Measurements from ENCODE around the gene SLCO4A1.

SLCO4A1 gene, protein sequence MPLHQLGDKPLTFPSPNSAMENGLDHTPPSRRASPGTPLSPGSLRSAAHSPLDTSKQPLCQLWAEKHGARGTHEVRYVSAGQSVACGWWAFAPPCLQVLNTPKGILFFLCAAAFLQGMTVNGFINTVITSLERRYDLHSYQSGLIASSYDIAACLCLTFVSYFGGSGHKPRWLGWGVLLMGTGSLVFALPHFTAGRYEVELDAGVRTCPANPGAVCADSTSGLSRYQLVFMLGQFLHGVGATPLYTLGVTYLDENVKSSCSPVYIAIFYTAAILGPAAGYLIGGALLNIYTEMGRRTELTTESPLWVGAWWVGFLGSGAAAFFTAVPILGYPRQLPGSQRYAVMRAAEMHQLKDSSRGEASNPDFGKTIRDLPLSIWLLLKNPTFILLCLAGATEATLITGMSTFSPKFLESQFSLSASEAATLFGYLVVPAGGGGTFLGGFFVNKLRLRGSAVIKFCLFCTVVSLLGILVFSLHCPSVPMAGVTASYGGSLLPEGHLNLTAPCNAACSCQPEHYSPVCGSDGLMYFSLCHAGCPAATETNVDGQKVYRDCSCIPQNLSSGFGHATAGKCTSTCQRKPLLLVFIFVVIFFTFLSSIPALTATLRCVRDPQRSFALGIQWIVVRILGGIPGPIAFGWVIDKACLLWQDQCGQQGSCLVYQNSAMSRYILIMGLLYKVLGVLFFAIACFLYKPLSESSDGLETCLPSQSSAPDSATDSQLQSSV

DNA sequence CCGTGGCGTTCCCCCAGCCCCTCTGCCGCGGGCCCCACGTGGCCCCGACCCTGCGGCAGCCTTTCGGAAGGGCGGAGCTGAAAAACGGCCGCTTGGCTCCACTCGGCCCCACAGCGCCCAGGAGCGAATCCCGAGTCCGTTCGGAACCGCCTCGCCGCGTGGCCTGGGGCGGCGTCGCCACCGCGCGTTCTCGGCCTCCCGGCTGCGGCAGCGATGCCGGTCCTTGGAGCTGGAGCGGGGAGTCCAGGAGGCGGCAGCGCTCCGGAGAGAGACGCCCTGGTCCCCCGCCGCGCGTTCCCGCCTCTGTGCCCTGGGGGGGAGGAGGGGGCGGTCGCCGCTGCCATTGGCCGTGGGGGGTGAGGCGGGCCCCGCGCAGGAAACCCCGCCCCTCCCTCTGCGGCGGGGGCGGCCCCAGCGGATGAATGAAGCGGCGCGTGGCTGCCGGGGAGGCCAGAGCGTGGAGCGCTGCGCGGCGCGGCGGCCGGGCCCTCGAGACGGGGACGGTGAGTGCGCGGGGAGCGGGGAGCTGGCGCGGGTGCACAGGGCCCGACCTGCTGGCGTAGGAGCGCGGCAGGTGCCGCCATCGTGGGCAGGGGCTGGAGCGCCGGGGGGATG is at the start of gene SLCO4A1:
Gene SLCO4A1, plus strand, starts transcription at position 453 of the 615 bp plus-strand sequence. CDS start 13,952 bp downstream, outside the sequence.
- TF ChIP-seq, protein P1, sequence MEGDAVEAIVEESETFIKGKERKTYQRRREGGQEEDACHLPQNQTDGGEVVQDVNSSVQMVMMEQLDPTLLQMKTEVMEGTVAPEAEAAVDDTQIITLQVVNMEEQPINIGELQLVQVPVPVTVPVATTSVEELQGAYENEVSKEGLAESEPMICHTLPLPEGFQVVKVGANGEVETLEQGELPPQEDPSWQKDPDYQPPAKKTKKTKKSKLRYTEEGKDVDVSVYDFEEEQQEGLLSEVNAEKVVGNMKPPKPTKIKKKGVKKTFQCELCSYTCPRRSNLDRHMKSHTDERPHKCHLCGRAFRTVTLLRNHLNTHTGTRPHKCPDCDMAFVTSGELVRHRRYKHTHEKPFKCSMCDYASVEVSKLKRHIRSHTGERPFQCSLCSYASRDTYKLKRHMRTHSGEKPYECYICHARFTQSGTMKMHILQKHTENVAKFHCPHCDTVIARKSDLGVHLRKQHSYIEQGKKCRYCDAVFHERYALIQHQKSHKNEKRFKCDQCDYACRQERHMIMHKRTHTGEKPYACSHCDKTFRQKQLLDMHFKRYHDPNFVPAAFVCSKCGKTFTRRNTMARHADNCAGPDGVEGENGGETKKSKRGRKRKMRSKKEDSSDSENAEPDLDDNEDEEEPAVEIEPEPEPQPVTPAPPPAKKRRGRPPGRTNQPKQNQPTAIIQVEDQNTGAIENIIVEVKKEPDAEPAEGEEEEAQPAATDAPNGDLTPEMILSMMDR (IDR thresholded peaks at IDR 0.05; ENCODE audit: borderline replicate concordance, insufficient read depth, low read depth, low read length), result no peak
- peak within 1 kb of the TSS; percentile 77 for H3K4me3 ChIP-seq (ENCODE audit: low read depth, low read length)

DNA sequence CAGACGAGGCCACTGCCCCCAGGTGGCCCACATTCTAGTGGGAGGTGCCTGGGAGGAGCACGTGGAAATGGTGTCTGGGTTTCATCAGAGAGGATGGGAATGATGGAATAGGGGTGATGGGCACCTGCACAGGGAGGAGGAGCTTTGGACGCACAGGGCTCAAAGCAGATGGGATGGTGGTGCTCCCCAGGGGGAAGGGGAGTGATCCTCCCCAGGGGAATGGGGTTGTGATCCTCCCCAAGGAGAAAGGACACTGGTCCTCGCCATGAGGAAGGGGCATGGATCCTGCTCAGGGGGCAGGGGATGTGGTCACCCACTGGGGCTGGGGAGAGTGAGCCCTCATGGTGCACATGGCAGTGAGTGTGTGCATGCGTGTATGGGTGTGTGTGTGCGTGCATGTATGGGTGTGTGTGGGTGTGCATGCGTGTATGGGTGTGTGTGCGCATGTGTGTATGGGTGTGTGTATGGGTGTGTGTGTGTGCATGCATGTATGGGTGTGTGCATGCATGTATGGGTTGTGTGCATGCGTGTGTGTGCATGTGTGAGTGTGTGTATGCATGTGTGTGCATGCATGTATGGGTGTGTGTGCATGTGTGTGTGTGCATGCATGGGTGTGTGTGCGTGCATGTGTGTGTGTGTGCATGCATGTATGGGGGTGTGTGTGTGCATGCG is 49.7 kb upstream of the SLCO4A1 start:
- no peak overlapping the region for H3K4me3 ChIP-seq (ENCODE audit: low read depth, low read length)
- TF ChIP-seq, protein P1 (IDR thresholded peaks at IDR 0.05; ENCODE audit: borderline replicate concordance, insufficient read depth, low read depth, low read length), result no peak

DNA sequence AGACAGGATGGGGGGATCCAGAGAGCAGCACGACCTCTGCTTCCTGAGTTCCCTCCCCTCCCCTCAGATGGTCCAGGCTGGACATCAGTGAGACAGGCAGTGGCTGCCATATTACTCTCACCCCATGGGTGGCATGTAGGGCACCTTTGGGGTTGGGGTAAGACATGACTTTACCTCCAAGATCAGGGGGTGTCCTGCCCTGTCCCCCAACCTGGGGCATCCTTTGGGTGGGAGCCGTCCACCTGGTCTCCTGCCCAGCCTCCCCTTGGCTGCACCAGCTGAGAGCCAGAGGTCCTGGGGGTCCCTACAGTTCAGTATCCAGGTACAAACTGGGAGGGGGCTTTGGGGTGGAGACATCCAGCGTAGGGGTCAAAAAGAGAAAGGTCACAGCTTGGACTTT is 48.7 kb upstream of the SLCO4A1 start:
- H3K4me3 ChIP-seq (ENCODE audit: low read depth, low read length), result no peak overlapping the region
- TF ChIP-seq, protein P1 (IDR thresholded peaks at IDR 0.05; ENCODE audit: borderline replicate concordance, insufficient read depth, low read depth, low read length), result no peak

DNA sequence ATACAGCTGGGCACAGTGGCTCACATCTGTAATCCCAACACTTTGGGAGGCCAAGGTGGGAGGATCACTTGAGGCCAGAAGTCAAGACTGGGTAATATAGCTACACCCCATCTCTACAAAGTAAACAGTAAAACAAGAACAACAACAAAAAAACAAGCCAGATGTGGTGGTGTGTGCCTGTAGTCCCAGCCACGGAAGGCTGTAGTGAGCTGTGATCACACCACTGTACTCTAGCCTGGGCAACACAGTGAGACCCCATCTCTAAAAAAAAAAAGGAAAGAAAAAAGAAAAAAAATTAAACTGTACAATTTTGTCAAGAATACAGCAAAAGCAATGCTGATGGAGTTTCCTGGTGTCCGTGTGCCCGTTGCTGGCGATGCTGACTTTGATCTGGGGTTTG is 47.2 kb upstream of the SLCO4A1 start:
- TF ChIP-seq, protein P1 (IDR thresholded peaks at IDR 0.05; ENCODE audit: borderline replicate concordance, insufficient read depth, low read depth, low read length), result no peak
- H3K4me3 ChIP-seq (ENCODE audit: low read depth, low read length), result no peak overlapping the region

DNA sequence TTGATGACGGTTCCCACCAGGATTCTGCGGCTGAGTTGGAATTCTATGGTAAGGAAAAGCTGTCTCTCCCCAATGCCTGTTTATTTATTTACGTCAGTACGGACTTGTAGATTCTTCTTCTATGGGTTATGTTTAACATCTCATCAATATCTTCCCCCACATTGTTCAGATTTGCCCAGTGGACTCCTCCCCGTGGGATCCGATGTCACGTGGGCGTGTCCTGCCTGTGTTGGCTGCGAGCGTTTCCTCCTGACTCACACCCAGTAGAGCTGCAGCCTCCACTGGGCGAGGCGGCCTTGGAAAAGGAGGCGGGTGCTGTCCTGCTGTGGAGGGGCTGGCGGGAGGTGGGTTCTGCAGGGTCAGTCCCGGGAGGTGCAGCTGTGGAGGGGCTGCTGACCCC is 46.8 kb upstream of the SLCO4A1 start:
- TF ChIP-seq, protein P1 (IDR thresholded peaks at IDR 0.05; ENCODE audit: borderline replicate concordance, insufficient read depth, low read depth, low read length), result no peak
- H3K4me3 ChIP-seq (ENCODE audit: low read depth, low read length), result no peak overlapping the region

DNA sequence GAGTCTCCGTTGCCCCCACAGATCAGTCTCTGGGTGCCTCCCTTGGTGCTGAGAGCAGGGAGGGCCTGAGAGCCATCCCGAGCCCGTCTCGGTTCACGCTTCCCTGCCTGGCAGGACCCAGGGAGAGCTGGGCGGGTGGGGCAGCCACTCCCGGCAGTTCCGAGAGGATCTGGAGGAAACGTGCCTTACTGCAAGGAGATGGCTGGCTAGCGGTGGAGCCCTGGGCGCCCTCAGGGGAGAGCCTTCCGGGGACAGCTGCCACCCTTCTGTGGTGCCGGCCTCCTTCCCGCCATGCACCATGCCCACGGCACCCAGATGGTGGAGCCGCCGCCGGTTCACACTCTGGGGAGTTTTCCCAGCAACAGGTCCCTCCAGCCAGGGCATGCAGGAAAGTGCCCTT is 45.8 kb upstream of the SLCO4A1 start:
- no peak overlapping the region for H3K4me3 ChIP-seq (ENCODE audit: low read depth, low read length)
- TF ChIP-seq, protein P1 (IDR thresholded peaks at IDR 0.05; ENCODE audit: borderline replicate concordance, insufficient read depth, low read depth, low read length), result no peak

Data from GM12875 (cell line).